Small intestine (tissue), 4 donors: Measurements from ENCODE around the gene FBXO11. TPM values are rescaled to one million over a fixed set of nuclear protein-coding genes. Genes with fewer than 3 reads are reported as not detected.

ENCODE experiments used
- polyA plus RNA-seq, 4 donors: library from polyadenylated mRNA; stranded (reverse) in 3 of 4; unstranded in 1 of 4; fragments of 200-250 nt in 3 of 4; fragments of 120-200 nt in 1 of 4; gene quantifications; one replicate each; pipeline versions ENCODE4 v1.2.1 to v1.2.3, GENCODE V29; 2013
- donor health status: healthy with polysubstance abuse.
- donor health status: Bipolar disorder and iron deficiency.
- donor health status: healthy.

Gene FBXO11
- polyA plus RNA-seq, 4 donors = 19.2 to 49.8 (median 22.9) TPM

Other genes starting within 250 kb of the FBXO11 start
- gene MSH6, start 123.4 kb downstream of the FBXO11 start, polyA plus RNA-seq = 10 to 100 TPM in 2 of 4 donors, 1 to 10 TPM in 2; 2.0 to 41.5 (median 9.0) TPM